ENCODE results near the gene REM1. TPM values are rescaled to one million over a fixed set of nuclear protein-coding genes. Genes with fewer than 3 reads are reported as not detected.
"Not testable (repeated sequence)": the region's sequence is repeated elsewhere in the genome, so short reads cannot be mapped to it uniquely, and the experiment has no call there.

Gene REM1, protein sequence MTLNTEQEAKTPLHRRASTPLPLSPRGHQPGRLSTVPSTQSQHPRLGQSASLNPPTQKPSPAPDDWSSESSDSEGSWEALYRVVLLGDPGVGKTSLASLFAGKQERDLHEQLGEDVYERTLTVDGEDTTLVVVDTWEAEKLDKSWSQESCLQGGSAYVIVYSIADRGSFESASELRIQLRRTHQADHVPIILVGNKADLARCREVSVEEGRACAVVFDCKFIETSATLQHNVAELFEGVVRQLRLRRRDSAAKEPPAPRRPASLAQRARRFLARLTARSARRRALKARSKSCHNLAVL
- total RNA-seq (2012; rRNA removed): 0.25 TPM in 1 of 2 replicates, not detected in the other

DNA sequence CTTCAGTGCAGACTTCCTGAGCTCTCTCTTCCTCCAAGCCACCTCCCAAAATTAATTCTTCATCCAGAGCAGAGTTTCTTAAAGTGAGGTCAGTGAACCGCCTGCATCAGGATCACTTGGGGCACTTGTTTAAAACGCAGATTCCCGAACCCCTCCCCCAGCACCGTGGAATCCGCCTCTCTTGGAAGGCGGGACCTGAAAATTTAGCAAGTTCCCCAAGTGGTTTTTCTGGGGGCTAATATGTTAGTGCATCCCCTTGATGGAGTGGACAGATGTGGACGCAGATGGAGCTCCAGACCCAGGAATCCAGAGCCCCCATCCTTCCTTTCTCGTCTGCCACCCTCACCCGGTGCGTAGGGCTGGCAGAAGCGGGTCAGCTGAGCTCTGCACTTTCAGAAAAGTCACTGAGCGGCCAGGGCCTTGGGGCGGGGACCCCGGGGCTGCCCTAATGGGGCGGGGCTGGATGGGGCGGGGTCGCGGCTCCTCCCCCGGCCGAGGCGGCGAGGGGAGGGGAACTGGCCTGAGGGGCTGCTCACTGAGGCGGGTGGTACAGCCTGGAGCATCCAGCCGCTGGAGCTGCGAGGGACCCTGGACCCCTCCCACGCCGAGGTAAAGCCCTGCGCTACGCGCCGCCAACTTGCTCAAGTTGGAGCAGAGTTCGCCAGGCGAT is at the start of gene REM1, which contains the start of gene DEFB124:
Gene REM1 (plus strand): TSS at position 531 of the 670 bp plus-strand sequence. CDS start 1,158 bp downstream, outside the sequence.
Gene DEFB124 (minus strand): TSS at position 370 of the 670 bp plus-strand sequence. CDS start 2,114 bp downstream, outside the sequence.
- H3K9ac ChIP-seq (ENCODE audit: low read depth, low read length): no peak within 1 kb of the TSS
- H3K4me2 ChIP-seq (ENCODE audit: low read length): no peak within 1 kb of the TSS
- no peaks in the 10 kb centered on the region for H3K36me3 ChIP-seq (ENCODE audit: insufficient read depth, low read length)
- no peak within 1 kb of the TSS for H3K4me3 ChIP-seq (ENCODE audit: low read length)
- no peaks in the 10 kb centered on the region for H3K4me1 ChIP-seq (ENCODE audit: control insufficient read depth, insufficient read depth, low read length)
- no peaks in the 10 kb centered on the region for H3K9me3 ChIP-seq (replicated peaks; ENCODE audit: low read length)
- peaks cover 53% of the 10 kb centered on the region for H3K27me3 ChIP-seq (ENCODE audit: control insufficient read depth, insufficient read depth, low read length)

GRCh38 chr20:31425797-31426196 is 49.3 kb upstream of the REM1 start:
- no peak overlapping the region for H3K4me2 ChIP-seq (ENCODE audit: low read length)
- H3K9ac ChIP-seq (ENCODE audit: low read depth, low read length): no peak overlapping the region
- H3K9me3 ChIP-seq (replicated peaks; ENCODE audit: low read length): no peaks in the 10 kb centered on the region
- no peak overlapping the region for H3K4me3 ChIP-seq (ENCODE audit: low read length)
- H3K4me1 ChIP-seq (ENCODE audit: control insufficient read depth, insufficient read depth, low read length): no peaks in the 10 kb centered on the region
- H3K36me3 ChIP-seq (ENCODE audit: insufficient read depth, low read length): no peaks in the 10 kb centered on the region
- H3K27me3 ChIP-seq (ENCODE audit: control insufficient read depth, insufficient read depth, low read length): no peaks in the 10 kb centered on the region

GRCh38 chr20:31426891-31427551 is 48.1 kb upstream of the REM1 start:
- H3K27me3 ChIP-seq (ENCODE audit: control insufficient read depth, insufficient read depth, low read length): not testable (repeated sequence)

GRCh38 chr20:31427576-31427975 is 47.5 kb upstream of the REM1 start:
- not testable (repeated sequence) for H3K27me3 ChIP-seq (ENCODE audit: control insufficient read depth, insufficient read depth, low read length); H3K4me2 ChIP-seq (ENCODE audit: low read length); H3K36me3 ChIP-seq (ENCODE audit: insufficient read depth, low read length); H3K9me3 ChIP-seq (replicated peaks; ENCODE audit: low read length); H3K9ac ChIP-seq (ENCODE audit: low read depth, low read length); H3K4me3 ChIP-seq (ENCODE audit: low read length); H3K4me1 ChIP-seq (ENCODE audit: control insufficient read depth, insufficient read depth, low read length)

More at GRCh38 chr20:31426891-31427551, 48.1 kb upstream of the REM1 start:
- H3K4me1 ChIP-seq (ENCODE audit: control insufficient read depth, insufficient read depth, low read length); H3K4me2 ChIP-seq (ENCODE audit: low read length); H3K9me3 ChIP-seq (replicated peaks; ENCODE audit: low read length); H3K36me3 ChIP-seq (ENCODE audit: insufficient read depth, low read length); H3K9ac ChIP-seq (ENCODE audit: low read depth, low read length); H3K4me3 ChIP-seq (ENCODE audit: low read length): not testable (repeated sequence)

DNA sequence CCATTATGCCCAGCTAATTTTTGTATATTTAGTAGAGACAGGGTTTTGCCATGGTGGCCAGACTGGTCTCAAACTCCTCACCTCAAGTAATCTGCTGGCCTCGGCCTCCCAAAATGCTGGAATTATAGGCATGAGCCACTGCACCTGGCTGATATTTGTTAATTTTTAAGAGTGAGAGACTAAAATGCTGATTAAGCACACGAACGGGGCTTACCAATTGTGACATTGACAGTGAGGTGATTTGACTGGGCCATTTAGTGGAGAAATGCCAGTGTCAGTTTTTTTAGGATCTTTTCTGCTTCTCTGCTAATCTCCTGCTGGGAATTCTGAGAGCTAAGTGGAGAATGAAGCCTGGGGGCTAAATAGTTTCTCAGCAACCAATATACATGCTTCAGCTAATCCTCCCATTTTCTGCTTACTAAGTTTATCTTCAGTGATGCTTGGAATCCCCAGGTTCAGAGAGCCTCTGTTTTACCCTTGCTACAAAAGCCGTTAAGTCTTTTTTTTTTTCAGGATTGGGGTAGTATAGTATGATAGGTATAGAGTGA is 44.4 kb upstream of the REM1 start:
- Histone ChIP-seq H3K27me3 (ENCODE audit: control insufficient read depth, insufficient read depth, low read length) (no peaks in the 10 kb centered on the region), H3K4me3 (ENCODE audit: low read length) (no peak overlapping the region), H3K9me3 (replicated peaks; ENCODE audit: low read length) (no peaks in the 10 kb centered on the region), H3K9ac (ENCODE audit: low read depth, low read length) (no peak overlapping the region), H3K4me2 (ENCODE audit: low read length) (no peak overlapping the region), H3K4me1 (ENCODE audit: control insufficient read depth, insufficient read depth, low read length) (no peaks in the 10 kb centered on the region), H3K36me3 (ENCODE audit: insufficient read depth, low read length) (no peaks in the 10 kb centered on the region)

GRCh38 chr20:31440012-31440659 is 35.0 kb upstream of the REM1 start, which contains the start of gene DEFB123:
DEFB123 (plus strand) TSS chr20:31440632; CDS start chr20:31440699, 67 bp downstream.
- Histone ChIP-seq H3K36me3 (ENCODE audit: insufficient read depth, low read length) (no peaks in the 10 kb centered on the region), H3K9ac (ENCODE audit: low read depth, low read length) (no peak within 1 kb of the TSS), H3K4me1 (ENCODE audit: control insufficient read depth, insufficient read depth, low read length) (no peaks in the 10 kb centered on the region), H3K4me3 (ENCODE audit: low read length) (no peak within 1 kb of the TSS), H3K4me2 (ENCODE audit: low read length) (no peak within 1 kb of the TSS), H3K27me3 (ENCODE audit: control insufficient read depth, insufficient read depth, low read length) (peaks cover 4% of the 10 kb centered on the region), H3K9me3 (replicated peaks; ENCODE audit: low read length) (no peaks in the 10 kb centered on the region)

DNA sequence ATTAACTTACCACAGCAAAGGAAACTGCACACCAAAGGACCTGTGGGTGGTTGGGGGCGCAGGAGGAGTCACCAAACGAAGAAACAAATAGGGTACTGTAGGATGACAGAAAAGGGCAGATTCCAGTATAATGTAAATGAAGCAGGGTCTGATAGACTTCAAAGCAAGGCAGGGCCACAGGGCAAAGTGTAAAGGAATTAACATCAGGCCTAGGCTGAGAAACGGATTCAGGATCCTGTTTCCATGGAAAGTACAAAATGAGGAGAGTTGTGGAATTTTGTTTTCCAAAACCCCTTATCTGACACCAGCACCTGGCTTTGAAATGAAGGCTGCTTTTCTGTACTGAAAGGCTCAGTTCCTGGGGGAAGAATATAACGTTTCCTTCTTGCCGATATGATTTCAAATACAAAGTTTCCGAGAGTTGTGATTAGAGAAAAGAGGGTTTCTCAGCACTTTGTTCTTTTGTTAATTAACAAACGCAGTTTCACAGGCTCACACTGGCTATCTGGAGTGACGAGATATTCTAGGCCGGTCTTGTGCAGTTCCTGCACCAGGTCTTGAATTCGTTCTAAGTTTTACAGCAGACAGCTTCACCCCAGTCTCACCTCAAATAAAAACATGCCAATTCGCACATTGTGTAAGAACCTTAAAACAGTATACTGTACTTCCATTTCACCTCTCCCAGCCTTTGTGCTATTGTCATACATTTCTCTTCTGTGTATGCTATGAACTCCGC is 28.8 kb upstream of the REM1 start:
- no peak overlapping the region for H3K9ac ChIP-seq (ENCODE audit: low read depth, low read length)
- H3K4me1 ChIP-seq (ENCODE audit: control insufficient read depth, insufficient read depth, low read length): no peaks in the 10 kb centered on the region
- H3K4me2 ChIP-seq (ENCODE audit: low read length): no peak overlapping the region
- H3K9me3 ChIP-seq (replicated peaks; ENCODE audit: low read length): no peaks in the 10 kb centered on the region
- H3K4me3 ChIP-seq (ENCODE audit: low read length): no peak overlapping the region
- H3K36me3 ChIP-seq (ENCODE audit: insufficient read depth, low read length): no peaks in the 10 kb centered on the region
- H3K27me3 ChIP-seq (ENCODE audit: control insufficient read depth, insufficient read depth, low read length): no peaks in the 10 kb centered on the region

- Histone ChIP-seq H3K9me3 (replicated peaks; ENCODE audit: low read length) (no peaks in the 10 kb centered on the region), H3K4me2 (ENCODE audit: low read length) (no peak overlapping the region), H3K4me1 (ENCODE audit: control insufficient read depth, insufficient read depth, low read length) (no peaks in the 10 kb centered on the region), H3K27me3 (ENCODE audit: control insufficient read depth, insufficient read depth, low read length) (no peaks in the 10 kb centered on the region), H3K4me3 (ENCODE audit: low read length) (no peak overlapping the region), H3K36me3 (ENCODE audit: insufficient read depth, low read length) (no peaks in the 10 kb centered on the region), H3K9ac (ENCODE audit: low read depth, low read length) (no peak overlapping the region)
These were observed 25.3 kb upstream of the REM1 start for GRCh38 chr20:31449511-31450414.

- H3K9ac ChIP-seq (ENCODE audit: low read depth, low read length): no peak overlapping the region
- no peak overlapping the region for H3K4me2 ChIP-seq (ENCODE audit: low read length)
- no peaks in the 10 kb centered on the region for H3K4me1 ChIP-seq (ENCODE audit: control insufficient read depth, insufficient read depth, low read length)
- no peak overlapping the region for H3K4me3 ChIP-seq (ENCODE audit: low read length)
- H3K36me3 ChIP-seq (ENCODE audit: insufficient read depth, low read length): no peaks in the 10 kb centered on the region
- H3K27me3 ChIP-seq (ENCODE audit: control insufficient read depth, insufficient read depth, low read length): peaks cover 2% of the 10 kb centered on the region
- H3K9me3 ChIP-seq (replicated peaks; ENCODE audit: low read length): no peaks in the 10 kb centered on the region
These were observed 22.5 kb upstream of the REM1 start for GRCh38 chr20:31452575-31452974.

DNA sequence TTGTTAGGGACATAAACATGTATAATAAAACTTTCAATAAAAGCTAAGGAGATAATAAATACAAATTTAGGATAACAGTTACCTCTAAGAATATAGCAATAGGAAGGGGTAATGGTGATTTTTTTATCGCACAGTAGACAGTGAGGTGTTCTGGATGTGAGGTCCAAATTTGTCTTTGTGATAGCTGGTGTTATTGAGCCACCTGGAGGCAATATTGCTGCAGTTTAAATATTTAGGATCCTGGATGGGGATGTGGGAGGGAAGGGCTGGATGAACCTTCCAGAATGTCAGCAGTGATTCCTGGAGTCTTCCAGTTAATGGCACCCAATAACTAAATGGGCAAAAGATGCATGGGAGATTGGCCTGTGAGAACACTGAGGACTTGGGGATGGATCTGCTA is 20.7 kb upstream of the REM1 start:
- H3K36me3 ChIP-seq (ENCODE audit: insufficient read depth, low read length): no peaks in the 10 kb centered on the region
- H3K27me3 ChIP-seq (ENCODE audit: control insufficient read depth, insufficient read depth, low read length): peaks cover 9% of the 10 kb centered on the region
- no peaks in the 10 kb centered on the region for H3K4me1 ChIP-seq (ENCODE audit: control insufficient read depth, insufficient read depth, low read length)
- H3K4me3 ChIP-seq (ENCODE audit: low read length): no peak overlapping the region
- no peak overlapping the region for H3K9ac ChIP-seq (ENCODE audit: low read depth, low read length)
- no peak overlapping the region for H3K4me2 ChIP-seq (ENCODE audit: low read length)
- no peaks in the 10 kb centered on the region for H3K9me3 ChIP-seq (replicated peaks; ENCODE audit: low read length)

Measured in skeletal muscle satellite cell (primary cell).